Epidermal melanocyte (primary cell): ENCODE measurements around the gene COL7A1.
A peak's percentile ranks its signal among the peaks of the same experiment; 100 is the strongest.

Experiments used
- DNase-seq: peaks from one replicate; pipeline ENCODE4 v3.0.0; 2011; ENCODE audit warnings: low spot score; ENCODE audit not compliant: insufficient read length

The COL7A1 gene

GRCh38 chr3:48592519-48593087 is 2.5 kb downstream of the COL7A1 start:
- DNase-seq, result no peak

GRCh38 chr3:48591886-48592518 is 3.1 kb downstream of the COL7A1 start:
- DNase-seq, result no peak

DNA sequence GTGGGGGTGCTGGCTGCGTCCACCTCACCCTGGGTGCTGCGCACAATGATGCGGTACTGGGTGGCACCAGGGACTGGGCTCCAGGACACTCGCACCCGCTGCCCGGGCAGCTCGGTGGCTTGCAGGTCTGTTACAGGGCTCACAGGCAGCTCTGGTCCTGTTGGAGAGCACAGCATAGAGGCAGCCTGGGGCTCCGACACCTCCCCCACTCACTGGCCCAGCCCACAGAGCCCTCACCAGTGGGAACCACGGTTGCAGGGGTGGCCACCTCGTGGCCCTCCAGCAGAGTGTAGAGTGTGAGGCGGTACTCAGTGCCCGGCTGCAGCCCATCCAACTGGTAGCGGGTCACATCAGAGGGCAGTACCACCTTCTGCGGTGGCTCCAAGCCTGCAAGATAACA is 3.7 kb downstream of the COL7A1 start:
- DNase-seq, result no peak

DNA sequence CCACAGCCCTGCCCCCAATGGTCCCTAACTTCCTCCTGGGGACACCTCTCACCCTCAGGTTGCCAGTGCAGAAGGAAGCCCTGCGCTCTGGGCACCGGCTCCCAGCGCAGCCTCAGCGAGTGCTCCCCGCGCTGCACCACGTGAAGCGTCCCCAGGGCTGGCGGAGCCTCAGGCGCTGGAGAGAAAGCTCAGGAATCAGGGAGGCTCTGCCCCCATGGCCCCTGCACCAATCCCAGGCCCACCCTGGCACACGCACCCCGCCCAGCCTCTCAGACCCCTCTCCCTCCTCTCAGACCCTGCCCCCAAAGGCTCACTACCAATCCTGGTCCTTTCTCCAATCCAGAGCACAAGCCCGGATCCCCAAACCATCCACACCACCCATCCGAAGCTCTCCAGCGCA is 6.9 kb downstream of the COL7A1 start:
- no peak for DNase-seq

GRCh38 chr3:48587686-48588085 is 7.4 kb downstream of the COL7A1 start:
- DNase-seq, result no peak

DNA sequence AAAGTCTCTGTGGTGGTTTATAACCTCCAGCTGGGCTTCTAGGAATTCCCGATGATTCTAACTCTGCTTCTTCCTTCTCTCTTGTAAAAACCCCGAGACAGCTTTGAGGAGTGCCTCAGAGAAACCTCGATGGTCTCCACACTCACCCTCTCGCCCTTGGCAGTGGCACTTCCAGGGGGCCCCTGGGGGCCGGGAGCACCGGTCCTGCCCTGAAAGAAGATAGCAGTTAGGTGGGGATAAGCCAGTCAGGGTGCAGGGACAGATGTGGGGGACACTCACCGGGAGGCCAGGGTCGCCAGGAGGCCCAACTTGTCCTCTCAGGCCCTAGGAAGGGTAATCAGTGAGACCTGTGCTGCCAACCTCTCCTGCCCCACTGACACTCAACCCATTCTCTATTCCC is 9.7 kb downstream of the COL7A1 start:
- no peak for DNase-seq

DNA sequence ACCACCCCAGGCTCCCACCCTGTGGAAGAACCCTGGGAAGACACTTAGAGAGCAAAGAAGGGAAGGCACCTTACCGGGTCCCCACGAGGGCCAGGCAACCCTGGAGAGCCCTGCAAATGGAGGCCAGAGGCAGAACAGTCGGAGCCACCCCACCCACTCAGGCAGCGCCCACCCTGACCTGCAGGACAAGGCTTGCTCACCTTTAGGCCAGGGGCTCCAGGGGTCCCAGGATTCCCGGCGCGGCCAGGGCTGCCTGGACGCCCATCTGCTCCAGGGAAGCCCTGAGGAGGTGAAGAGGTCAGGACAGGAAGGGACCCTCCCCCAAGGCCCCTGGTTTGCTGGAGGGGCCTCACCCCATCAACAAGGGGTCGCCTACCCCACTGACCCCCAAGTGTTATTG is 10.3 kb downstream of the COL7A1 start:
- DNase-seq, result no peak

DNA sequence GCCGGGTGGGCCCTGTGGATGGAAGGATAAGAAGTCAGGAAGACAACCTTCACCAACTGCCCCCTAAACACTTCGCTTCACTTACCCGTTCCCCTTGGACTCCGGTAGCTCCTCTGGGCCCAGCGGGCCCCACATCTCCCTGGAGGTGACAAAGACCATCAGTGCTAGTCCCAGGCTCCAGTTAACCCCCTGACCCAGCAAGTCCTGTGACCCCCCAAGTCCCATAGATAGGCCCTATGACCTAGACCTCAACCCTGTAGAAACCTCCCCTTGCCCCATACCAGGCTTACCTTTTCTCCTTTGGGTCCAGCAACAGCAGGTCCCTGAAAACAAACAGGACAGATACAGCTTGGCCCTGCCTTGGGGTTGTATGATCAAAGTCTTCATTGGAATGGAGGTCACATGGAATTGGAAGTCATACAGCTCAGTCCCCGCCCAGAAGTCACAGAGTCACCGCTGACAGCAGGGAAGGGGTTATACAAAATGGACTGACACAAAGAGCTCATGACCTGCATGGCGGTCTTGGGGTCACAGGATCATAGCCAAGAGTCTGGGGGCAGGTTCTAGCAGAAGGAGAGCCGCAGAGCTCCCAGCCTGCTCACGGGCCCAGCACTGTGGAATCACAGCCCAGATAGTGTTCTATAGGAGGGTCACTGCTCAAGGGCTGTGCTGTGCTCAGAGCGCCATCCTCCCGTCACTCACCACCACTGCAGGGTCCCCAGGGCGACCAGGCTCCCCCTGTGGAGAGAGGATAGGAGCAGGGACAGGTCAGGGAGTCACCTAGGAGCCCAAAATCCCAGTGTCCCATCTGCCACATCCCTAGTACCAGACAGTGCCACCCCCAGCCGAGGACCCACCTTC is 13.3 kb downstream of the COL7A1 start:
- no peak for DNase-seq

GRCh38 chr3:48576647-48577046 is 18.5 kb downstream of the COL7A1 start:
- no peak for DNase-seq

- DNase-seq, result no peak
Measured at GRCh38 chr3:48575366-48575765, 19.8 kb downstream of the COL7A1 start.

GRCh38 chr3:48573973-48574585 is 21.1 kb downstream of the COL7A1 start:
- no peak for DNase-seq

DNA sequence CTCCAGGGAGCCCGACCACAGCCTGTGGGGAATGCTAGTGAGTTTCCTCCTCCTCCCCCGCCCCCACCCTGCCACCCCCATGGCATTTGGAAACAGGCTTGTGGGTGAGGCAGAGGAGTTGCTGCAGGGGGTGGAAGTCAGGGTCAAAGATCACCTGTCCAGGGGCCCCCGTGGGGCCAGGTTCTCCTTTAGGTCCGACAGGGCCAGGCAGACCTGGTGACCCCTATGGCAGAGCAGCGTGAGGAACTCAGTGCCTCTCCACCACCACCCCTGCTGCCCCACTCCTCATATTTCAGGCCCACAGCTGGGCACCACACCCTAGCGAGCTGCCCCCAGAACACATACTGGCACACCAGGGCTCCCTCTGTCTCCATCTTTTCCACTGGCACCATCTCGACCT is 22.6 kb downstream of the COL7A1 start:
- DNase-seq, result no peak

- no peak for DNase-seq
Measured at GRCh38 chr3:48571938-48572337, 23.2 kb downstream of the COL7A1 start.

GRCh38 chr3:48569808-48570450 is 25.2 kb downstream of the COL7A1 start:
- DNase-seq, result no peak

- DNase-seq, result no peak
Measured at GRCh38 chr3:48569400-48569799, 25.7 kb downstream of the COL7A1 start.

GRCh38 chr3:48568476-48568875 is 26.7 kb downstream of the COL7A1 start:
- DNase-seq, result peak; percentile 13

GRCh38 chr3:48567500-48567899 is 27.6 kb downstream of the COL7A1 start:
- peak; percentile 12 for DNase-seq

GRCh38 chr3:48567090-48567489 is 28.0 kb downstream of the COL7A1 start:
- peak; percentile 12 for DNase-seq

GRCh38 chr3:48566401-48566760 is 28.7 kb downstream of the COL7A1 start:
- peak; percentile 8 for DNase-seq

DNA sequence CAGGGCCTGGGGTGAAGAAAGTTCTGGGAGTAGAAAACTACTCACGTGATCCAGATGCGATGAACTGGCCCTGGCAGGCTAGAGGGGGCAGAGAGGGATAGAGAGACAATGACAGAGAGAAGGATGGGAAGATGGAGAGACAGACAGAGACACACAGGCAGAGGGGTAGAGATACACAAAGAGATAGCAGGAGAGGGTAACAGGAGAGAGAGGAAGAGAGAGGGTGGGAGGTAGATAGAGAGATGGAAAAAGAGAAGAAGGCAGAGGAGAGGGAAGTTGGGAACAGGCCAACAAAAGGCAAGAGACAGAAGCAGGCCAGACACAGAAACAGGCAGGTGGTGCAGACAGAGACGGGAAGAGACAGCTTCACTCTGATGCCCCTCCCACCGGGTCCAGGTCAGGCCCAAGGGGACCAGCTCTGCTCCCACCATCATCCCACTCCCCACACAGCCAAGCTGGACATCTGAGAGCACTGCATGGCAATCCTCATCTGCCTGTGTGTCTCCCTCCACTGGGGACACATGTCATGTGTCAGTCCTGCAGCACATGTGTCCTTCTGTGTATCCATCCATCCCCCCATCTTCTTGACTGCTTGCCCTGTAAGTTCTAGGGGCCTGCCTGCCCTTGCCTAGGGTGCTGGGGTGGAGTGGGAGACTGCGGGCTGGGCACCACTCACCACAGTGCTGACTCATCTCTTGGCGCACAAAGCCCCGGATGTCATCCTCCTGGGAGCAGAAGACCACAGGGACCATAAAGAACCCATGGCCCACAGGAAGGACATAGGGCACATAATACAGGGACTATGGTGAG is 29.3 kb downstream of the COL7A1 start:
- DNase-seq, result peak; percentile 43

DNA sequence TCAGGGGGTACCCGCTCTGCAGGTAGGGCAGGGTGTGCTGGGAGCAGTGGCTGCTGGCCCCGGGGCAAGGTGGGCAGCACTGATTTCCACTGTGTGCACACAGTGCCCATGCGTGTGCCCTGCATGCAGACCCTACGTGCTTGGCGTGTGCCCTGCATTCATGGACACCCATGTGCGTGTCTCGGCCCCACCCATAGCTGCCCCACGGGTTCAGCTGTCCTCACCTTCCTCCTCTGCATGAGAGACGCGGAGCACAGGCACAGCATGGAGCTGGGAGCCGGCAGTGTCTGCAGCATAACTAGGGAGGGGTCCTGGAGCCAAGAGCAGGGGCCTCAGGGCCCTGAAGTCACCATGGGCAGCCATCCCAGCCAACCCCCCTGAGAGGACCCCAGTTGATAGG is 29.9 kb downstream of the COL7A1 start:
- no peak for DNase-seq
